ENCODE measurements around the gene PAX7.

Gene PAX7

DNA sequence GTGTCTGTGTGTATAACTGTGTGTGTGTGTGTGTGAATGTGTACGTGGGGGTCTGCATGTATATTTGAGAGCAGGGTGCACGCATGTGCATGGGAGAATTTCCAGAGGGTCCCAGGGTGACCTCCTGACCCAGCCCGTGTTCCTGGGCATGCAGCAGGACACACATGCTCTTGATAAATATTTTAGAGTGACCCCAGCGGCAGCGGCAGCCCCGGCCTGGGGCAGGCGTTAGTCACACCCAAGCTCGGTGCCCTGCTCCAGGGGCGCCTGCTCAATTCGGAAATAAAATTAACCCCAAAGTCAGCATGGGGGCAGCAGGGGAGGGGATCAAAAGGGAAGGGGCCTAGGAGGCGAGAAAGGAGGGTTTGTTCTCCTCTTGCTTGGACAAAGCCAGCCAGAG is 107.5 kb downstream of the PAX7 start:
- no peaks in the 10 kb centered on the region for H3K4me1 ChIP-seq (ENCODE audit: insufficient read depth, low read length)
- TF ChIP-seq, protein P1, sequence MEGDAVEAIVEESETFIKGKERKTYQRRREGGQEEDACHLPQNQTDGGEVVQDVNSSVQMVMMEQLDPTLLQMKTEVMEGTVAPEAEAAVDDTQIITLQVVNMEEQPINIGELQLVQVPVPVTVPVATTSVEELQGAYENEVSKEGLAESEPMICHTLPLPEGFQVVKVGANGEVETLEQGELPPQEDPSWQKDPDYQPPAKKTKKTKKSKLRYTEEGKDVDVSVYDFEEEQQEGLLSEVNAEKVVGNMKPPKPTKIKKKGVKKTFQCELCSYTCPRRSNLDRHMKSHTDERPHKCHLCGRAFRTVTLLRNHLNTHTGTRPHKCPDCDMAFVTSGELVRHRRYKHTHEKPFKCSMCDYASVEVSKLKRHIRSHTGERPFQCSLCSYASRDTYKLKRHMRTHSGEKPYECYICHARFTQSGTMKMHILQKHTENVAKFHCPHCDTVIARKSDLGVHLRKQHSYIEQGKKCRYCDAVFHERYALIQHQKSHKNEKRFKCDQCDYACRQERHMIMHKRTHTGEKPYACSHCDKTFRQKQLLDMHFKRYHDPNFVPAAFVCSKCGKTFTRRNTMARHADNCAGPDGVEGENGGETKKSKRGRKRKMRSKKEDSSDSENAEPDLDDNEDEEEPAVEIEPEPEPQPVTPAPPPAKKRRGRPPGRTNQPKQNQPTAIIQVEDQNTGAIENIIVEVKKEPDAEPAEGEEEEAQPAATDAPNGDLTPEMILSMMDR (IDR thresholded peaks at IDR 0.05; ENCODE audit: borderline replicate concordance, extremely low read depth, low read length, poor library complexity, severe bottlenecking), result no peak
- TF ChIP-seq EZH2 (IDR thresholded peaks at IDR 0.05; ENCODE audit: borderline replicate concordance, low read depth, low read length, severe bottlenecking), result no peak
- H3K4me2 ChIP-seq (ENCODE audit: insufficient read depth, low read length), result no peak overlapping the region
- H3K4me3 ChIP-seq (ENCODE audit: low read depth in 1 of 2, low read length in 2 of 2), result no peak overlapping the region
- no peak overlapping the region for H3K9ac ChIP-seq (ENCODE audit: low read depth, low read length)
- H3K27ac ChIP-seq (ENCODE audit: low read length), result no peak overlapping the region
- H3K36me3 ChIP-seq (ENCODE audit: insufficient read depth, low read length), result no peaks in the 10 kb centered on the region
- H4K20me1 ChIP-seq (ENCODE audit: insufficient read depth, low read length), result peaks cover 17% of the 10 kb centered on the region; the same call in 1 of the 2 replicates
- H3K9me3 ChIP-seq (ENCODE audit: insufficient read depth, low read length, severe bottlenecking), result no peaks in the 10 kb centered on the region
- DNase-seq (no peak), ATAC-seq (ENCODE audit: insufficient read depth, low read depth) (no peak)
- no peaks in the 10 kb centered on the region for H3K79me2 ChIP-seq (ENCODE audit: insufficient read depth, low read length)
- H3K27me3 ChIP-seq (ENCODE audit: insufficient read depth, low read length, poor library complexity), result peaks cover 12% of the 10 kb centered on the region
- H2AFZ ChIP-seq (ENCODE audit: low read depth, low read length), result no peak overlapping the region

- Histone ChIP-seq H3K9ac (ENCODE audit: low read depth, low read length) (no peak overlapping the region), H3K27me3 (ENCODE audit: insufficient read depth, low read length, poor library complexity) (peaks cover 9% of the 10 kb centered on the region), H3K4me1 (ENCODE audit: insufficient read depth, low read length) (no peaks in the 10 kb centered on the region), H4K20me1 (ENCODE audit: insufficient read depth, low read length) (peaks cover 17% of the 10 kb centered on the region; the same call in 1 of the 2 replicates), H3K27ac (ENCODE audit: low read length) (no peak overlapping the region), H3K4me2 (ENCODE audit: insufficient read depth, low read length) (no peak overlapping the region), H2AFZ (ENCODE audit: low read depth, low read length) (no peak overlapping the region), H3K36me3 (ENCODE audit: insufficient read depth, low read length) (no peaks in the 10 kb centered on the region), H3K4me3 (ENCODE audit: low read depth in 1 of 2, low read length in 2 of 2) (no peak overlapping the region), H3K79me2 (ENCODE audit: insufficient read depth, low read length) (no peaks in the 10 kb centered on the region), H3K9me3 (ENCODE audit: insufficient read depth, low read length, severe bottlenecking) (no peaks in the 10 kb centered on the region)
- TF ChIP-seq, protein P1 (IDR thresholded peaks at IDR 0.05; ENCODE audit: borderline replicate concordance, extremely low read depth, low read length, poor library complexity, severe bottlenecking), result no peak
- no peak for TF ChIP-seq EZH2 (IDR thresholded peaks at IDR 0.05; ENCODE audit: borderline replicate concordance, low read depth, low read length, severe bottlenecking)
- DNase-seq, result no peak
- ATAC-seq (ENCODE audit: insufficient read depth, low read depth), result no peak
Observed at GRCh38 chr1:18738617-18739016, 108.0 kb downstream of the PAX7 start.

GRCh38 chr1:18739408-18739807 is 108.8 kb downstream of the PAX7 start:
- no peak for ATAC-seq (ENCODE audit: insufficient read depth, low read depth)
- H3K36me3 ChIP-seq (ENCODE audit: insufficient read depth, low read length), result no peaks in the 10 kb centered on the region
- H3K4me3 ChIP-seq (ENCODE audit: low read depth in 1 of 2, low read length in 2 of 2), result no peak overlapping the region
- no peaks in the 10 kb centered on the region for H3K4me1 ChIP-seq (ENCODE audit: insufficient read depth, low read length)
- peaks cover 3% of the 10 kb centered on the region for H3K27me3 ChIP-seq (ENCODE audit: insufficient read depth, low read length, poor library complexity)
- no peaks in the 10 kb centered on the region for H3K79me2 ChIP-seq (ENCODE audit: insufficient read depth, low read length)
- no peak overlapping the region for H2AFZ ChIP-seq (ENCODE audit: low read depth, low read length)
- no peak overlapping the region for H3K9ac ChIP-seq (ENCODE audit: low read depth, low read length)
- DNase-seq, result no peak
- H3K4me2 ChIP-seq (ENCODE audit: insufficient read depth, low read length), result no peak overlapping the region
- TF ChIP-seq EZH2 (IDR thresholded peaks at IDR 0.05; ENCODE audit: borderline replicate concordance, low read depth, low read length, severe bottlenecking), result no peak
- TF ChIP-seq, protein P1 (IDR thresholded peaks at IDR 0.05; ENCODE audit: borderline replicate concordance, extremely low read depth, low read length, poor library complexity, severe bottlenecking), result no peak
- peaks cover 13% of the 10 kb centered on the region; the same call in 1 of the 2 replicates for H4K20me1 ChIP-seq (ENCODE audit: insufficient read depth, low read length)
- no peak overlapping the region for H3K27ac ChIP-seq (ENCODE audit: low read length)
- no peaks in the 10 kb centered on the region for H3K9me3 ChIP-seq (ENCODE audit: insufficient read depth, low read length, severe bottlenecking)

GRCh38 chr1:18739897-18740296 is 109.3 kb downstream of the PAX7 start:
- no peak for TF ChIP-seq EZH2 (IDR thresholded peaks at IDR 0.05; ENCODE audit: borderline replicate concordance, low read depth, low read length, severe bottlenecking)
- TF ChIP-seq, protein P1 (IDR thresholded peaks at IDR 0.05; ENCODE audit: borderline replicate concordance, extremely low read depth, low read length, poor library complexity, severe bottlenecking), result no peak
- H3K27ac ChIP-seq (ENCODE audit: low read length), result no peak overlapping the region
- ATAC-seq (ENCODE audit: insufficient read depth, low read depth) (no peak), DNase-seq (no peak)
- no peaks in the 10 kb centered on the region for H3K9me3 ChIP-seq (ENCODE audit: insufficient read depth, low read length, severe bottlenecking)
- H3K9ac ChIP-seq (ENCODE audit: low read depth, low read length), result no peak overlapping the region
- peaks cover 8% of the 10 kb centered on the region; the same call in 1 of the 2 replicates for H4K20me1 ChIP-seq (ENCODE audit: insufficient read depth, low read length)
- no peaks in the 10 kb centered on the region for H3K4me1 ChIP-seq (ENCODE audit: insufficient read depth, low read length)
- H3K36me3 ChIP-seq (ENCODE audit: insufficient read depth, low read length), result no peaks in the 10 kb centered on the region
- H3K79me2 ChIP-seq (ENCODE audit: insufficient read depth, low read length), result no peaks in the 10 kb centered on the region
- no peaks in the 10 kb centered on the region for H3K27me3 ChIP-seq (ENCODE audit: insufficient read depth, low read length, poor library complexity)
- H3K4me2 ChIP-seq (ENCODE audit: insufficient read depth, low read length), result no peak overlapping the region
- no peak overlapping the region for H2AFZ ChIP-seq (ENCODE audit: low read depth, low read length)
- H3K4me3 ChIP-seq (ENCODE audit: low read depth in 1 of 2, low read length in 2 of 2), result no peak overlapping the region
